HCT116 (cell line): ENCODE data around the gene PPHLN1. TPM values are rescaled to one million over a fixed set of nuclear protein-coding genes. Genes with fewer than 3 reads are reported as not detected.

Experiments used
- ATAC-seq: fragments of 200-7000 bp; cut with Tn5 transposase; 2 replicates; pipeline ENCODE4 v1.9.1; 2020; ENCODE audit warnings: mild to moderate bottlenecking, moderate library complexity
- BruUV-seq: library from RNA; stranded (reverse); fragments of 400-500 nt; replicated peaks from 2 replicates; lab custom pipeline; 2021; lab: Mats Ljungman, UMichigan
- CTCF ChIA-PET: fragments of 300-600 bp; sonication (Branson Sonifier 250); formaldehyde crosslinking; loops from one replicate; lab custom pipeline; 2021; ENCODE audit warnings: antibody characterized with exemption; lab: Charles Lee
- POLR2A ChIA-PET: fragments of 300-600, 350-600 bp; sonication (Branson Sonifier 250); formaldehyde crosslinking; loops from one replicate; lab custom pipeline; 2021; ENCODE audit warnings: antibody characterized with exemption; lab: Charles Lee
- RAD21 ChIA-PET, 2 experiments: fragments of 300-600 bp; sonication (Branson Sonifier 250); formaldehyde crosslinking; loops; one replicate each; lab custom pipeline; 2023; ENCODE audit warnings: low total read pairs in 2 of 2; ENCODE audit not compliant: uncharacterized antibody in 2 of 2, unreplicated experiment in 2 of 2, low non-redundant PET in 1 of 2; lab: Charles Lee
- DNase-seq: peaks from one replicate; pipeline ENCODE4 v3.0.0-alpha.2; 2010; ENCODE audit warnings: low read depth, low spot score
- H2AFZ ChIP-seq: fragments of 200-600 bp; shearing (Covaris generic), sonication (generic); 2 replicates; pipeline ENCODE4 v1.6.1; 2017; ENCODE audit warnings: low read depth, mixed run types, mixed read lengths, antibody characterized with exemption, low read length; ENCODE audit not compliant: poor library complexity, severe bottlenecking
- H3K27ac ChIP-seq: 2 replicates; pipeline ENCODE4 v1.5.1; 2012; ENCODE audit warnings: low read depth, low read length
- H3K27me3 ChIP-seq: fragments of 200-600 bp; sonication (generic); 2 replicates; pipeline ENCODE4 v1.6.1; 2016; ENCODE audit warnings: mixed run types, low read length, mixed read lengths; ENCODE audit not compliant: insufficient read depth
- H3K36me3 ChIP-seq, 2 experiments: fragments of 200-500 bp in 1 of 2; fragments of 200-600 bp in 1 of 2; sonication (Bioruptor generic) in 1 of 2; sonication (generic) in 1 of 2; 2 replicates each; pipeline versions ENCODE4 v1.5.1 to v1.6.1; 2014 to 2016; ENCODE audit warnings: low read length in 2 of 2, inconsistent platforms in 1 of 2, mixed read lengths in 1 of 2, mixed run types in 1 of 2; ENCODE audit not compliant: insufficient read depth in 2 of 2, control insufficient read depth in 1 of 2
- H3K4me1 ChIP-seq, 2 experiments: fragments of 200-600 bp in 1 of 2; sonication (generic) in 1 of 2; 2 replicates each; pipeline versions ENCODE4 v1.5.1 to v1.6.1; 2012 to 2017; ENCODE audit warnings: low read length in 2 of 2, inconsistent platforms in 1 of 2, mild to moderate bottlenecking in 1 of 2, mixed read lengths in 1 of 2, mixed run types in 1 of 2, moderate library complexity in 1 of 2; ENCODE audit not compliant: insufficient read depth in 2 of 2, control insufficient read depth in 1 of 2
- H3K4me2 ChIP-seq: fragments of 200-600 bp; sonication (generic); 2 replicates; pipeline ENCODE4 v1.6.1; 2017; ENCODE audit warnings: mixed run types, low read length, mixed read lengths
- H3K4me3 ChIP-seq, 2 experiments: fragments of 200-600 bp in 1 of 2; sonication (generic) in 1 of 2; replicated peaks in 1 of 2; 2 replicates each; pipeline ENCODE4 v1.5.1; 2011 to 2016; ENCODE audit warnings: low read length in 2 of 2, control low read depth in 1 of 2, low read depth in 1 of 2, mild to moderate bottlenecking in 1 of 2, mixed read lengths in 1 of 2, mixed run types in 1 of 2
- H3K79me2 ChIP-seq: fragments of 200-600 bp; sonication (generic); 2 replicates; pipeline ENCODE4 v1.6.1; 2017; ENCODE audit warnings: mild to moderate bottlenecking, mixed run types, low read length, moderate library complexity, mixed read lengths; ENCODE audit not compliant: insufficient read depth
- H3K9ac ChIP-seq: fragments of 200-600 bp; sonication (generic); 2 replicates; pipeline ENCODE4 v1.6.1; 2016; ENCODE audit warnings: low read length, mixed read lengths
- H3K9me2 ChIP-seq: fragments of 200-600 bp; sonication (generic), shearing (Covaris generic); 2 replicates; pipeline ENCODE4 v1.6.1; 2017; ENCODE audit warnings: mixed run types, mild to moderate bottlenecking, moderate library complexity; ENCODE audit not compliant: insufficient read depth
- H3K9me3 ChIP-seq, 2 experiments: fragments of 200-500 bp in 1 of 2; fragments of 200-600 bp in 1 of 2; sonication (Bioruptor generic) in 1 of 2; sonication (generic) in 1 of 2; 2 replicates each; pipeline ENCODE4 v1.6.1; 2014 to 2017; ENCODE audit warnings: low read length in 2 of 2, mixed read lengths in 2 of 2, inconsistent platforms in 1 of 2, low read depth in 1 of 2, mild to moderate bottlenecking in 1 of 2, mixed run types in 1 of 2, moderate library complexity in 1 of 2; ENCODE audit not compliant: control insufficient read depth in 1 of 2, insufficient read depth in 1 of 2
- H4K20me1 ChIP-seq: fragments of 200-600 bp; sonication (generic), shearing (Covaris generic); 2 replicates; pipeline ENCODE4 v1.6.1; 2017; ENCODE audit warnings: mixed run types, mild to moderate bottlenecking, moderate library complexity; ENCODE audit not compliant: insufficient read depth
- EGR1 ChIP-seq: IDR thresholded peaks from 2 replicates; pipeline ENCODE4 v1.6.1; 2012; ENCODE audit warnings: low read depth
- FOSL1 ChIP-seq: IDR thresholded peaks from 2 replicates; pipeline ENCODE4 v1.6.1; 2012; ENCODE audit warnings: low read depth
- POLR2AphosphoS5 ChIP-seq: IDR thresholded peaks from 2 replicates; pipeline ENCODE4 v1.6.1; 2011; ENCODE audit warnings: mild to moderate bottlenecking, low read depth, low read length, moderate library complexity
- RAD21 ChIP-seq: IDR thresholded peaks from 2 replicates; pipeline ENCODE4 v1.6.1; 2012; ENCODE audit warnings: low read depth, mild to moderate bottlenecking
- YY1 ChIP-seq: IDR thresholded peaks from 2 replicates; pipeline ENCODE4 v1.6.1; 2011; ENCODE audit warnings: low read length, low read depth, moderate library complexity, mild to moderate bottlenecking; ENCODE audit not compliant: insufficient replicate concordance; ENCODE audit errors: extremely low read depth
- intact Hi-C: fragments of 100-400 bp; cut with micrococcal nuclease; formaldehyde crosslinking; loops from 2 replicates; pipeline ENCODE4 v1.10.0; 2022
- total RNA-seq: library from RNA; stranded (reverse); gene quantifications from one replicate; pipeline ENCODE4 v1.2.1, GENCODE V29; 2021; ENCODE audit not compliant: unreplicated experiment
- TF ChIP-seq, protein P1 (sequence below), 3 experiments: fragments of 200-600 bp in 1 of 3; sonication (generic) in 1 of 3; IDR thresholded peaks in 2 of 3; conservative IDR thresholded peaks in 1 of 3; 2 replicates each; pipeline ENCODE4 v1.5.1; 2012 to 2017; ENCODE audit warnings: low read depth in 2 of 3, low read length in 2 of 3, antibody characterized with exemption in 1 of 3, borderline replicate concordance in 1 of 3, control low read depth in 1 of 3, mild to moderate bottlenecking in 1 of 3, mixed read lengths in 1 of 3, mixed run types in 1 of 3, moderate library complexity in 1 of 3; ENCODE audit not compliant: insufficient read depth in 1 of 3

PPHLN1 gene
- total RNA-seq, 1 experiment from 2014 or later: 57.4 TPM

DNA sequence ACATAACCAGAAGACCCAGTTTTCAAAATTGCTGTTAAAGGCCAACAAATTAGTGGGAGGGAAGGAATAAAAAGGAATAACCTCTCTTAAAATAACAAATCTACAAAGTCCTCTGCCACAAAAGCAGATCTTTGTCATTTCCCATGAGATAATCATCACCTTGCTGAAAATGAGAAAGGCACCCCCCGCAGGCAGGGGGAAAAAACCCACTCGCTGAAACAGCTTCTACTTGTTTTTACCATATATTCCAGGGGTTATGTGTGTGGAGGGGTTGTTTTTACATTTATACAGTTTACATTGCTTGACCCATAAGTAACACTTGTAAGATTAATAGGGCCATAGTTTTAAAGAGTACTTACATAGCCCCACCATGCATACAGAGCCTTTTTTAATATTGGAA is 132.6 kb downstream of the PPHLN1 start:
- intact Hi-C loops: no loop called here
- H3K4me3 ChIP-seq: no peak overlapping the region
- H3K9me2 ChIP-seq: no peaks in the 10 kb centered on the region
- no peak overlapping the region for H3K9ac ChIP-seq
- H3K36me3 ChIP-seq: no peaks in the 10 kb centered on the region
- H3K27me3 ChIP-seq: no peaks in the 10 kb centered on the region
- BruUV-seq: no TSS peak
- no peaks in the 10 kb centered on the region for H3K9me3 ChIP-seq
- CTCF ChIA-PET: no interaction called here
- no peak overlapping the region for H3K4me2 ChIP-seq
- H4K20me1 ChIP-seq: no peaks in the 10 kb centered on the region
- no peaks in the 10 kb centered on the region for H3K79me2 ChIP-seq
- H2AFZ ChIP-seq: no peak overlapping the region
- no peaks in the 10 kb centered on the region for H3K4me1 ChIP-seq
- POLR2A ChIA-PET: no interaction called here
- peak; percentile 3; the same call in 1 of the 2 replicates for TF ChIP-seq RAD21
- TF ChIP-seq, protein P1, sequence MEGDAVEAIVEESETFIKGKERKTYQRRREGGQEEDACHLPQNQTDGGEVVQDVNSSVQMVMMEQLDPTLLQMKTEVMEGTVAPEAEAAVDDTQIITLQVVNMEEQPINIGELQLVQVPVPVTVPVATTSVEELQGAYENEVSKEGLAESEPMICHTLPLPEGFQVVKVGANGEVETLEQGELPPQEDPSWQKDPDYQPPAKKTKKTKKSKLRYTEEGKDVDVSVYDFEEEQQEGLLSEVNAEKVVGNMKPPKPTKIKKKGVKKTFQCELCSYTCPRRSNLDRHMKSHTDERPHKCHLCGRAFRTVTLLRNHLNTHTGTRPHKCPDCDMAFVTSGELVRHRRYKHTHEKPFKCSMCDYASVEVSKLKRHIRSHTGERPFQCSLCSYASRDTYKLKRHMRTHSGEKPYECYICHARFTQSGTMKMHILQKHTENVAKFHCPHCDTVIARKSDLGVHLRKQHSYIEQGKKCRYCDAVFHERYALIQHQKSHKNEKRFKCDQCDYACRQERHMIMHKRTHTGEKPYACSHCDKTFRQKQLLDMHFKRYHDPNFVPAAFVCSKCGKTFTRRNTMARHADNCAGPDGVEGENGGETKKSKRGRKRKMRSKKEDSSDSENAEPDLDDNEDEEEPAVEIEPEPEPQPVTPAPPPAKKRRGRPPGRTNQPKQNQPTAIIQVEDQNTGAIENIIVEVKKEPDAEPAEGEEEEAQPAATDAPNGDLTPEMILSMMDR (IDR thresholded peaks at IDR 0.05 in 2 of 3, conservative IDR thresholded peaks at IDR 0.05 in 1 of 3; ENCODE audit: borderline replicate concordance in 1 of 3, insufficient read depth in 1 of 3, low read depth in 2 of 3, low read length in 2 of 3): peak in 1 of 3 experiments; percentile 17; a peak in 2 of 6 replicates
- no peak for TF ChIP-seq EGR1
- TF ChIP-seq, all 23 proteins: peak for 2
- RAD21 ChIA-PET: no interaction called here
- ATAC-seq (no peak), DNase-seq (no peak)
- no peak overlapping the region for H3K27ac ChIP-seq

DNA sequence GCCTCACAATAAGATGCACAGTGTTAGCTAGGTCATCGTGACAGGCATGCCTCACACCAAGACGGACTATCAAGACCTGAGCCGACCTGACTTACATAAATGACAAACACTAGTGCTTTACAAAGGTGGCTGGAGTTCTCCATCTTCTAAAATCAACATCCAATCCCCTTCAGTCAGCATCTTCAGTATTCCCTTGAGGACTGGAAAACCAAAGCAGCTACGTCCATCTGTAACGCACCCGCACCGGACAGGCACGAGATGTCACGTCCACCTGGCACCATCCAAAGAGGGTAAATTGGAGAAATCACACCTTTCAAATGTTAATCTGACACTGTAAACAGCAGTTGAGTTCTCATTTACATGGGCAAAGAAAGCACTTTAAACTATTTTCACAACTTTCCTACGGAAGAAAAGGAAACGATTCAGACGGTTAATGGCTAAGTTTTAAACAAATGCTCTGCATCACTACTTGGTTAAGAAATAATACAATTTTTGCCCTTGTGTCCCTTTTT is 133.4 kb downstream of the PPHLN1 start:
- DNase-seq (no peak), ATAC-seq (no peak)
- Histone ChIP-seq H4K20me1 (no peaks in the 10 kb centered on the region), H3K27ac (no peak overlapping the region), H3K79me2 (no peaks in the 10 kb centered on the region), H3K9me3 (no peaks in the 10 kb centered on the region), H3K9ac (no peak overlapping the region), H3K36me3 (no peaks in the 10 kb centered on the region), H3K4me1 (no peaks in the 10 kb centered on the region), H3K9me2 (no peaks in the 10 kb centered on the region), H3K27me3 (no peaks in the 10 kb centered on the region), H3K4me3 (no peak overlapping the region), H3K4me2 (no peak overlapping the region), H2AFZ (no peak overlapping the region)
- intact Hi-C loops: no loop called here
- RAD21 ChIA-PET: no interaction called here
- POLR2A ChIA-PET: no interaction called here
- TF ChIP-seq POLR2AphosphoS5: no peak
- TF ChIP-seq EGR1: no peak
- TF ChIP-seq FOSL1: no peak
- TF ChIP-seq RAD21: no peak
- TF ChIP-seq YY1: no peak
- CTCF ChIA-PET: no interaction called here
- no TSS peak for BruUV-seq
